HEK293 (cell line): ENCODE measurements around the gene PRSS53.

ENCODE experiments used
- CTCF ChIA-PET: fragments of 350-600 bp; formaldehyde crosslinking; extraction: SDS; loops from one replicate; lab custom pipeline; 2021; ENCODE audit warnings: antibody characterized with exemption; lab: Yijun Ruan, JAX
- POLR2A ChIA-PET: fragments of 300-600 bp; formaldehyde crosslinking; extraction: SDS; loops from one replicate; lab custom pipeline; 2020; ENCODE audit warnings: antibody characterized with exemption, inconsistent platforms; lab: Yijun Ruan, JAX
- H3K27ac ChIP-seq: fragments of 200-500 bp; sonication (Bioruptor generic); 2 replicates; pipeline ENCODE4 v1.5.1; 2014; ENCODE audit warnings: low read depth, low read length, control low read depth, inconsistent platforms; ENCODE audit errors: extremely low read depth
- H3K36me3 ChIP-seq, 2 experiments: fragments of 200-500 bp in 1 of 2; sonication (Bioruptor generic) in 1 of 2; 1 replicate in 1 of 2; 2 replicates in 1 of 2; pipeline ENCODE4 v1.5.1; 2014 to 2017; ENCODE audit warnings: inconsistent platforms in 2 of 2, low read length in 2 of 2; ENCODE audit not compliant: control insufficient read depth in 2 of 2, insufficient read depth in 1 of 2
- H3K4me1 ChIP-seq: fragments of 200-500 bp; sonication (Bioruptor generic); 2 replicates; pipeline ENCODE4 v1.5.1; 2014; ENCODE audit warnings: mild to moderate bottlenecking, low read length, inconsistent platforms; ENCODE audit not compliant: control insufficient read depth, insufficient read depth
- H3K4me3 ChIP-seq: 2 replicates; pipeline ENCODE4 v1.5.1; 2011; ENCODE audit warnings: low read depth, mild to moderate bottlenecking, control low read depth, low read length, moderate library complexity
- H3K9me3 ChIP-seq: fragments of 200-500 bp; sonication (Bioruptor generic); 2 replicates; pipeline ENCODE4 v1.5.1; 2014; ENCODE audit warnings: low read depth, low read length, inconsistent platforms; ENCODE audit not compliant: control insufficient read depth, insufficient read depth
- ELK4 ChIP-seq: IDR thresholded peaks from 2 replicates; pipeline ENCODE4 v1.6.1; 2011; ENCODE audit warnings: mild to moderate bottlenecking, low read depth, low read length, borderline replicate concordance
- GLIS1 ChIP-seq: fragments of 450-650 bp; formaldehyde crosslinking; IDR thresholded peaks from 2 replicates; pipeline ENCODE4 v1.5.1; 2016; ENCODE audit warnings: missing biosample characterization, missing genetic modification characterization
- KLF8 ChIP-seq: fragments of 450-650 bp; formaldehyde crosslinking; IDR thresholded peaks from 2 replicates; pipeline ENCODE4 v1.5.1; 2016; ENCODE audit warnings: missing biosample characterization, missing genetic modification characterization
- SCRT1 ChIP-seq: fragments of 450-650 bp; formaldehyde crosslinking; IDR thresholded peaks from 2 replicates; pipeline ENCODE4 v1.5.1; 2016; ENCODE audit warnings: missing biosample characterization, missing genetic modification characterization, borderline replicate concordance
- SETDB1 ChIP-seq: IDR thresholded peaks from one replicate; pipeline ENCODE4 v1.6.1; 2017; ENCODE audit warnings: mild to moderate bottlenecking, low read length, moderate library complexity, mixed read lengths; ENCODE audit not compliant: insufficient read length
- SP2 ChIP-seq: fragments of 450-650 bp; formaldehyde crosslinking; IDR thresholded peaks from 2 replicates; pipeline ENCODE4 v1.5.1; 2016; ENCODE audit warnings: missing biosample characterization, missing genetic modification characterization
- ZBTB44 ChIP-seq: fragments of 450-650 bp; IDR thresholded peaks from 2 replicates; pipeline ENCODE4 v1.5.1; 2018; ENCODE audit warnings: missing biosample characterization, mild to moderate bottlenecking, missing genetic modification characterization
- ZFP3 ChIP-seq: fragments of 450-650 bp; formaldehyde crosslinking; IDR thresholded peaks from 2 replicates; pipeline ENCODE4 v1.5.1; 2016; ENCODE audit warnings: low read depth, missing biosample characterization, missing genetic modification characterization
- ZFP69B ChIP-seq: fragments of 450-650 bp; formaldehyde crosslinking; IDR thresholded peaks from 2 replicates; pipeline ENCODE4 v1.5.1; 2016; ENCODE audit warnings: missing biosample characterization, missing genetic modification characterization
- ZIC2 ChIP-seq: fragments of 450-650 bp; formaldehyde crosslinking; IDR thresholded peaks from 2 replicates; pipeline ENCODE4 v1.5.1; 2016; ENCODE audit warnings: missing biosample characterization, missing genetic modification characterization
- ZNF580 ChIP-seq: fragments of 450-650 bp; formaldehyde crosslinking; IDR thresholded peaks from 2 replicates; pipeline ENCODE4 v1.5.1; 2016; ENCODE audit warnings: missing biosample characterization, missing genetic modification characterization
- ZNF639 ChIP-seq: fragments of 450-650 bp; formaldehyde crosslinking; IDR thresholded peaks from 2 replicates; pipeline ENCODE4 v1.5.1; 2016; ENCODE audit warnings: missing biosample characterization, missing genetic modification characterization
- ZNF677 ChIP-seq: fragments of 450-650 bp; IDR thresholded peaks from 2 replicates; pipeline ENCODE4 v1.5.0; 2018; ENCODE audit warnings: missing biosample characterization, mild to moderate bottlenecking, missing genetic modification characterization, moderate library complexity

PRSS53 gene

GRCh38 chr16:31064882-31065461 is 23.8 kb downstream of the PRSS53 start:
- ChIA-PET POLR2A (interaction anchor here (1.4 kb wide), 1 partner anchor 9 kb away, joined by 5 read pairs; the partner anchor contains the start of gene ZNF668), CTCF (interaction anchor here (0.5 kb wide), 1 partner anchor 651 kb away, joined by 3 read pairs; no protein-coding TSS in a partner anchor)
- Histone ChIP-seq H3K4me1 (no peaks in the 10 kb centered on the region), H3K36me3 (peaks cover 0 to 38% of the 10 kb centered on the region in 2 experiments; a peak in 1 of 3 replicates), H3K4me3 (no peak overlapping the region), H3K9me3 (no peaks in the 10 kb centered on the region), H3K27ac (no peak overlapping the region)
- TF ChIP-seq ZBTB44 (no peak), ZNF677 (tag by site-specific recombination) (no peak), ZFP69B (tag by site-specific recombination) (no peak), ZNF639 (no peak), ZIC2 (tag by site-specific recombination) (0 out of 2 replicates have a peak, but pooled peaks have one; percentile 34)

- TF ChIP-seq SCRT1 (no peak), ZNF580 (tag by site-specific recombination) (no peak), ELK4 (no peak), GLIS1 (tag by site-specific recombination) (no peak), KLF8 (tag by site-specific recombination) (no peak)
- H3K4me3 ChIP-seq, result no peak overlapping the region
- ChIA-PET CTCF (interaction anchor here (0.5 kb wide), 1 partner anchor 651 kb away, joined by 3 read pairs; no protein-coding TSS in a partner anchor), POLR2A (interaction anchor here (1.4 kb wide), 1 partner anchor 10 kb away, joined by 5 read pairs; the partner anchor contains the start of gene ZNF668)
- no peaks in the 10 kb centered on the region for H3K9me3 ChIP-seq
- H3K36me3 ChIP-seq, result peaks cover 0 to 38% of the 10 kb centered on the region in 2 experiments; a peak in 2 of 3 replicates
- no peaks in the 10 kb centered on the region for H3K4me1 ChIP-seq
- H3K27ac ChIP-seq, result no peak overlapping the region
Measured at GRCh38 chr16:31063843-31064611, 24.7 kb downstream of the PRSS53 start.

GRCh38 chr16:31063495-31063842 is 25.3 kb downstream of the PRSS53 start:
- H3K4me1 ChIP-seq, result no peaks in the 10 kb centered on the region
- no peak overlapping the region for H3K27ac ChIP-seq
- ChIA-PET POLR2A (no interaction called here), CTCF (no interaction called here)
- no peaks in the 10 kb centered on the region for H3K9me3 ChIP-seq
- H3K4me3 ChIP-seq, result no peak overlapping the region
- TF ChIP-seq ZFP3 (tag by site-specific recombination) (no peak), SP2 (tag by site-specific recombination) (peak; percentile 43), SETDB1 (no peak)
- peaks cover under 1 to 38% of the 10 kb centered on the region in 2 experiments; a peak in 2 of 3 replicates for H3K36me3 ChIP-seq
